Vagina (tissue), 2 donors: ENCODE measurements around the gene ARID4B. TPM values are rescaled to one million over a fixed set of nuclear protein-coding genes. Genes with fewer than 3 reads are reported as not detected.

Experiments
- DNase-seq, 2 donors: peaks; one replicate each; pipeline ENCODE4 v3.0.0-alpha.2; 2017; ENCODE audit errors: extremely low spot score in 2 of 2
- H3K27ac ChIP-seq: fragments of 200-600 bp; sonication (generic); one replicate; pipeline ENCODE4 v1.5.1; 2019
- H3K27me3 ChIP-seq: fragments of 200-600 bp; sonication (generic); one replicate; pipeline ENCODE4 v1.5.1; 2019
- H3K36me3 ChIP-seq, 2 donors: fragments of 200-600 bp; sonication (generic); one replicate each; pipeline ENCODE4 v1.5.1; 2017 to 2019
- H3K4me1 ChIP-seq: fragments of 200-600 bp; sonication (generic); one replicate; pipeline ENCODE4 v1.5.1; 2019
- H3K4me3 ChIP-seq, 2 donors: fragments of 200-600 bp; sonication (generic); 1 replicate in 1 of 2; 2 replicates in 1 of 2; pipeline ENCODE4 v1.5.1; 2016 to 2019
- H3K9me3 ChIP-seq: fragments of 200-600 bp; sonication (generic); one replicate; pipeline ENCODE4 v1.5.1; 2019
- POLR2A ChIP-seq, 2 donors: fragments of 450-650 bp; IDR thresholded peaks; one replicate each; pipeline ENCODE4 v1.6.1; 2017; ENCODE audit warnings: antibody characterized with exemption in 2 of 2, mild to moderate bottlenecking in 2 of 2, moderate library complexity in 2 of 2
- POLR2AphosphoS5 ChIP-seq, 2 donors: sonication (generic); formaldehyde crosslinking; IDR thresholded peaks; one replicate each; pipeline ENCODE4 v1.9.0; 2017; ENCODE audit warnings: antibody characterized with exemption in 2 of 2, mild to moderate bottlenecking in 2 of 2, low read depth in 1 of 2; ENCODE audit not compliant: insufficient read depth in 1 of 2
- intact Hi-C: fragments of 100-400 bp; cut with DNase I; formaldehyde crosslinking; loops from one replicate; pipeline ENCODE4 v1.15.1; 2023
- total RNA-seq: library from RNA; depleted of rRNA; stranded (reverse); fragments of >200 nt; gene quantifications from one replicate; pipeline ENCODE4 v1.2.3, GENCODE V29; 2016
- TF ChIP-seq, protein P1 (sequence below), 3 experiments: fragments of 450-650 bp in 2 of 3; fragments of 200-600 bp in 1 of 3; sonication (generic) in 1 of 3; IDR thresholded peaks; one replicate each; pipeline ENCODE4 v1.5.1; 2017 to 2019; ENCODE audit warnings: antibody characterized with exemption in 3 of 3, mild to moderate bottlenecking in 2 of 3, moderate library complexity in 2 of 3

The ARID4B gene
- total RNA-seq, 1 donor from 2014 or later, result 35.6 TPM

DNA sequence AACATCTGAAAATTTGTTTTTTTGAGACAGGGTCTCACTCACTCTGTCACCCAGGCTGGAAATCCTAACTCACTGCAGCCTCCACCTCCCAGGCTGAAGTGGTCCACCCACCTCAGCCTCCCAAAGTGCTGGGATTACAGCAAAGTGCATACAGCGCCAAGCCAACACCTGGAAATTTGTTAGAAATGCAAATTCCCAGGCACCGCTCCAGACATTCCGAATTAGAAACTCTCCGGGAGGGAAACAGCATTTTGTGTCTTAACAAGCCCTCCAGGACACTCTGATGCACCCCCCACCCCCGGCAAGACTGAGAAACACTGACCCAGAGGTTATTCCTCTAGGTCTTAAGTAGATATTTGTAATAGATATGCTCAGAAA, 49.1 kb downstream of the ARID4B start:
- Histone ChIP-seq H3K27me3 (no peaks in the 10 kb centered on the region), H3K27ac (no peak overlapping the region), H3K9me3 (no peaks in the 10 kb centered on the region), H3K36me3 (no peaks in the 10 kb centered on the region), H3K4me1 (peaks cover 49% of the 10 kb centered on the region), H3K4me3 (no peak overlapping the region)
- intact Hi-C loops, result no loop called here
- no peak for DNase-seq
- TF ChIP-seq, protein P1, sequence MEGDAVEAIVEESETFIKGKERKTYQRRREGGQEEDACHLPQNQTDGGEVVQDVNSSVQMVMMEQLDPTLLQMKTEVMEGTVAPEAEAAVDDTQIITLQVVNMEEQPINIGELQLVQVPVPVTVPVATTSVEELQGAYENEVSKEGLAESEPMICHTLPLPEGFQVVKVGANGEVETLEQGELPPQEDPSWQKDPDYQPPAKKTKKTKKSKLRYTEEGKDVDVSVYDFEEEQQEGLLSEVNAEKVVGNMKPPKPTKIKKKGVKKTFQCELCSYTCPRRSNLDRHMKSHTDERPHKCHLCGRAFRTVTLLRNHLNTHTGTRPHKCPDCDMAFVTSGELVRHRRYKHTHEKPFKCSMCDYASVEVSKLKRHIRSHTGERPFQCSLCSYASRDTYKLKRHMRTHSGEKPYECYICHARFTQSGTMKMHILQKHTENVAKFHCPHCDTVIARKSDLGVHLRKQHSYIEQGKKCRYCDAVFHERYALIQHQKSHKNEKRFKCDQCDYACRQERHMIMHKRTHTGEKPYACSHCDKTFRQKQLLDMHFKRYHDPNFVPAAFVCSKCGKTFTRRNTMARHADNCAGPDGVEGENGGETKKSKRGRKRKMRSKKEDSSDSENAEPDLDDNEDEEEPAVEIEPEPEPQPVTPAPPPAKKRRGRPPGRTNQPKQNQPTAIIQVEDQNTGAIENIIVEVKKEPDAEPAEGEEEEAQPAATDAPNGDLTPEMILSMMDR (IDR thresholded peaks at IDR 0.05), result no peak
- TF ChIP-seq POLR2AphosphoS5 (IDR thresholded peaks at IDR 0.05; ENCODE audit: insufficient read depth in 1 of 2, low read depth in 1 of 2), result no peak
- TF ChIP-seq POLR2A (IDR thresholded peaks at IDR 0.05), result no peak

DNA sequence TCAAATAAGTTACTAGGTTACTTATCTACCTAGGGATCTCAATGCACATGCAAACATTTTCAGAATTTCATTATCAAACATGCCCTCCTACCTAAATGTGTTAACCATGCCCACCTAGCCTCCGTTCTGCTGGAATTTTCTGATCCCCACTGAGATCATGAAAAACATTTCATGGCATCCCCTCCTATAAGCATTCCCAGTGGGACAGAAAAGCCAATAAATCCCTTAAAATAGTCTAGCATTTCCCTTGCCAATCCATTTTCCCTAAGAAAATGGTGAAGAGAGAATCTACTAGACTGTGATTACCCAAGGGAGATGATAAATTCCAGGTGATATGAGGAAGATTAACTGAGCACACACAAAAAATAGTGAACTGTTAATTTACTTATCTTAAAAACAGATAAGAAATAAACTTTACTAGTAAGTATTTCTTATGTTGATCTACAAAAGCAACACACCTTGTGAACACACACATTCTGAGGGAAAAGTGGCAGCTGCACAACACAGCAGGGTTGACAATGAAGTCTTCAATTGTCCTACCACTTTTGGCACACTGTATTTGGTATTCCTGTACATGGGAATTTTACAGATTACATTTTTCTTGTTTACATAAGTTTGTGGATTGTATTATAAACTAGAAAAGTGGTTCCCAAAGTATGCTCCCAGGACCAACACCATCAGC, 49.6 kb downstream of the ARID4B start:
- TF ChIP-seq POLR2A (IDR thresholded peaks at IDR 0.05) (no peak), POLR2AphosphoS5 (IDR thresholded peaks at IDR 0.05; ENCODE audit: insufficient read depth in 1 of 2, low read depth in 1 of 2) (no peak)
- TF ChIP-seq, protein P1 (IDR thresholded peaks at IDR 0.05), result no peak
- H3K36me3 ChIP-seq, result no peaks in the 10 kb centered on the region
- no peak overlapping the region for H3K4me3 ChIP-seq
- intact Hi-C loops, result no loop called here
- DNase-seq, result no peak
- H3K9me3 ChIP-seq, result no peaks in the 10 kb centered on the region
- no peaks in the 10 kb centered on the region for H3K27me3 ChIP-seq
- peaks cover 50% of the 10 kb centered on the region for H3K4me1 ChIP-seq
- no peak overlapping the region for H3K27ac ChIP-seq

DNA sequence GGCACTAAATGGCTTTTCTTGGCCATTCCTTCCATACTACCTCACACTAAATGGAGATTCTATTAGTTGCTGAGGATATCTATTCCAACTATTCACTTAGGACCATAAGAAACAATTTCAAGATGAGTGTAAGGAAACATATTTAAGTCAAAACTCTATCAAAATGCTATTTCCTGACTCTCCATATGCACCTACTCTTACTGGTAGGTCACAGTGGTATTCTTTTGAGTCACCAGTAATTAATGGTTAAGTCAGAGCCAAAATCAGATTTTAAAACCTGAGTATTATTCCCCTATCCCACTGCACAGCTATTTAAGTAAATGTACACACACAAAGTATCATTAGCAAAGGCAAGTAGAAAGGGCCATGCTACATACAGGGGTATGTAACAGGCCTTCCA, 50.3 kb downstream of the ARID4B start:
- Histone ChIP-seq H3K4me3 (no peak overlapping the region), H3K27me3 (no peaks in the 10 kb centered on the region), H3K36me3 (no peaks in the 10 kb centered on the region), H3K27ac (no peak overlapping the region), H3K9me3 (no peaks in the 10 kb centered on the region), H3K4me1 (peaks cover 56% of the 10 kb centered on the region)
- DNase-seq, result no peak
- intact Hi-C loops, result no loop called here
- TF ChIP-seq POLR2AphosphoS5 (IDR thresholded peaks at IDR 0.05; ENCODE audit: insufficient read depth in 1 of 2, low read depth in 1 of 2) (no peak), POLR2A (IDR thresholded peaks at IDR 0.05) (no peak)
- TF ChIP-seq, protein P1 (IDR thresholded peaks at IDR 0.05), result no peak

DNA sequence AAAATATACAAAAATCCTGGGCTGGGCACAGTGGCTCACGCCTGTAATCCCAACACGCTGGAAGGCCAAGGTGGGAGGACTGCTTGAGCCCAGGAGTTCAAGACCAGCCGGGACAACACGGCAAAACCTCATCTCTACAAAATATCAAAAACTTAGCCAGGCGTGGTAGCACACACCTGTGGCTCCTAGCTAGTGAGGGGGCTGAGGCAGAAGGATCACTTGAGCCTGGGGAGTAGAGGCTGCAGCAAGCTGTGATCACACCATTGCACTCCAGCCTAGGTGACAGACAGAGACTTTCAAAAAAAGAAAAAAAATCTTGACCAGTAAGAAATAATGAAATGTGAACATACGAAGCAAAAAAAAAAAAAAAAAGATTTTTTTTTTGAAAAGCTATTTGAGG, 52.1 kb downstream of the ARID4B start:
- TF ChIP-seq POLR2AphosphoS5 (IDR thresholded peaks at IDR 0.05; ENCODE audit: insufficient read depth in 1 of 2, low read depth in 1 of 2), result no peak
- TF ChIP-seq, protein P1 (IDR thresholded peaks at IDR 0.05), result no peak
- TF ChIP-seq POLR2A (IDR thresholded peaks at IDR 0.05), result no peak
- Histone ChIP-seq H3K9me3 (no peaks in the 10 kb centered on the region), H3K27me3 (no peaks in the 10 kb centered on the region), H3K36me3 (no peaks in the 10 kb centered on the region), H3K4me1 (peaks cover 59% of the 10 kb centered on the region), H3K4me3 (no peak overlapping the region), H3K27ac (no peak overlapping the region)
- DNase-seq, result no peak
- intact Hi-C loops, result no loop called here

DNA sequence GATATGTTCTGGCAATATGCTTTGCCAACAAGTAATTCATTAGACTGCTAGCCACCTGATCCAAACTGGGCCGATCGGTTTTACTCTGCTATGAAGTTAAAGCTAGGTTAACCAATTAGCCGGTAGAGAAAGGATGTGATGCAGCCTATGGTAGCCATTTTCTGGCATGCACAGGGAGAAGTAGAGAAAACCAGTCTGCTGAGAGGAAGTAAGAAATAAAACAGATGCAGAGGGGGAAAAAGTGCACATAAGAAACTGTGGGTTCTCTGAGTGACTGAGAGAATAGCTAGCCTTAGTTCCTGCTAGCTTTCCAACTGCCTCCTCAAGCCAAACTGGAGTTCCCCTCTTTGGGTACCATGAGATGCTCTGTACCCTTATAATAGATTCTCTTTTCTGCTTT, 52.8 kb downstream of the ARID4B start:
- TF ChIP-seq POLR2AphosphoS5 (IDR thresholded peaks at IDR 0.05; ENCODE audit: insufficient read depth in 1 of 2, low read depth in 1 of 2), result no peak
- TF ChIP-seq, protein P1 (IDR thresholded peaks at IDR 0.05), result no peak
- no peak overlapping the region for H3K4me3 ChIP-seq
- H3K9me3 ChIP-seq, result no peaks in the 10 kb centered on the region
- intact Hi-C loops, result no loop called here
- no peak for DNase-seq
- H3K4me1 ChIP-seq, result peaks cover 65% of the 10 kb centered on the region
- H3K36me3 ChIP-seq, result no peaks in the 10 kb centered on the region
- no peak overlapping the region for H3K27ac ChIP-seq
- H3K27me3 ChIP-seq, result no peaks in the 10 kb centered on the region
